Fibroblast of skin of abdomen (primary cell): ENCODE results near the gene TRERF1.

Source experiments
- DNase-seq: peaks from one replicate; pipeline ENCODE4 v3.0.0-alpha.2; 2013

The TRERF1 gene

GRCh38 chr6:42333612-42334011, 118.1 kb downstream of the TRERF1 start:
- no peak for DNase-seq

DNA sequence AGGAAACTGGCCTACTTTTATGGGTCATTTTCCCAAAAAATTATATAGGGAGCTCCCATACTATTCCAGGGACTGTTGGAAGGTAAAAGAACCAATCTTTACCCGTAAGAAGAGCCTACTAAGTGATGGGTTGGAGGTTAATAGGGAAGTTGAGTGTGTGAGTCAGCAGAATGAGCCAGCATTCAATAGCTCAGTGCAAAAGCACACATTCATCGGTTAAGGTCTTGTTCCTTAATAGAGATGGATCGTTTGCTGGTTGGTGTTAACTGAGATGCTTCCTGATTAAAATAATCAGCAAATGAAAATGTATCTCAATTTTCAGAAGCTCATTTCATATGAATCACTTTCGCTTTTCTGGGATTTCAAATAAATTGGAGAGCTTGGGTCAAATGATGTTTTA, 118.8 kb downstream of the TRERF1 start:
- DNase-seq = no peak

GRCh38 chr6:42331019-42331418, 120.7 kb downstream of the TRERF1 start:
- no peak for DNase-seq

DNA sequence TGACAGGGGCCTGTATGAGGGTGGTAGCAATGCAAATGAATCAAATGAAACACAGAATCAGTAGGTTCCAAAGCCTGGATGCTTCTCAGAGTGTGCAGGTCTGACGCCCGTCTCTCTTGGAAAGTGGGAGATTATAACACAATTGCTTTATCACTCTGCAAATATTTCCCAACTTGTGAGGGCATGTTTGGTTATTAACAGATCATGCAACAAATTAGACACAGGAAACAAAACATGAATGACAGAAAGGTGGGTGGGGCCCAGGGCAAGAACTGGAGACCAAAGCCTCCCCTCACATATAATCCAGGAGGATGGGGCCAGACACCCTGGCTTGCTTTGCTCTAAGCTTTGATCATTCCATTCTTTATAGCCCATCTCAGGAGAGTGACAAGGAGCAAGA, 125.5 kb downstream of the TRERF1 start:
- DNase-seq = no peak

GRCh38 chr6:42324656-42325324, 126.9 kb downstream of the TRERF1 start:
- DNase-seq = peak; percentile 74

GRCh38 chr6:42322676-42323075, 129.1 kb downstream of the TRERF1 start:
- no peak for DNase-seq

DNA sequence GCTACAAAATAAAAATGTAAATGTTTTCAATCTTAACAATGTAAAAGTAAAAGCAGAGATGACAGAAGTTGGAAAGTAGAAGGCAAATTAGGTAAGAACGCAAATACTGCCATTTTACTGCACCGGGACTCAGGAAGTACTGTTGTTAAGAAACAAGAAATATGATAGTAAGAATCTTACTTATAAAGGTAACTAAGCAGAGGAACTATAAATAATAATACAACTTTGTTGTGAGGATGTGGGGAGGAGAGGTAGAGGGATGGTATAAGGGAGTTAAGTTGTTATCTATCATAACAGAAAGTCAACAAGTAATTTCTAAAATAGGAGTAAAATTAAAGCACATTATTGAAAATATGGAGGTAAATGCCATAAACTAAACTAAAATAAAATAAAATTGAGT, 129.8 kb downstream of the TRERF1 start:
- no peak for DNase-seq

GRCh38 chr6:42320762-42321161, 131.0 kb downstream of the TRERF1 start:
- DNase-seq = no peak

GRCh38 chr6:42318480-42318879, 133.2 kb downstream of the TRERF1 start:
- DNase-seq = no peak

DNA sequence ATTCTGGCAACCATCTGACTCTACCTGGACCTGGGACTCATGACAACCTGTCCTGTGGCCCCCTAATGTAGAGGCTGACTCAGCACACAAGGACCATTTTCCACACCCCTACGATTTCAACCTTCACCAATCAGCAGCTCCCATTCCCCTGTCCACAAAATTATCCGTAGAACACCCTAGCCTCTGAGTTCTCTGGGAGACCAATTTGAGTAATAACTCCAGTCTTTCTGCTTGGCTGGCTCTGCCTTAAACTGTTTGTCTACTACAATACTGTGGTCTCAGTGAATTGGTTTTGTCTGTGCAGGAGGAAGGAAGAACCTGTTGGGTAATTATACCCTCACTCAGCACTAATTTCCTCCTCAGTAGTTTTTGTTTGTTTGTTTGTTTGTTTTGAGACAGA, 134.7 kb downstream of the TRERF1 start:
- no peak for DNase-seq

GRCh38 chr6:42315991-42316970, 135.4 kb downstream of the TRERF1 start:
- peak; percentile 97 for DNase-seq

DNA sequence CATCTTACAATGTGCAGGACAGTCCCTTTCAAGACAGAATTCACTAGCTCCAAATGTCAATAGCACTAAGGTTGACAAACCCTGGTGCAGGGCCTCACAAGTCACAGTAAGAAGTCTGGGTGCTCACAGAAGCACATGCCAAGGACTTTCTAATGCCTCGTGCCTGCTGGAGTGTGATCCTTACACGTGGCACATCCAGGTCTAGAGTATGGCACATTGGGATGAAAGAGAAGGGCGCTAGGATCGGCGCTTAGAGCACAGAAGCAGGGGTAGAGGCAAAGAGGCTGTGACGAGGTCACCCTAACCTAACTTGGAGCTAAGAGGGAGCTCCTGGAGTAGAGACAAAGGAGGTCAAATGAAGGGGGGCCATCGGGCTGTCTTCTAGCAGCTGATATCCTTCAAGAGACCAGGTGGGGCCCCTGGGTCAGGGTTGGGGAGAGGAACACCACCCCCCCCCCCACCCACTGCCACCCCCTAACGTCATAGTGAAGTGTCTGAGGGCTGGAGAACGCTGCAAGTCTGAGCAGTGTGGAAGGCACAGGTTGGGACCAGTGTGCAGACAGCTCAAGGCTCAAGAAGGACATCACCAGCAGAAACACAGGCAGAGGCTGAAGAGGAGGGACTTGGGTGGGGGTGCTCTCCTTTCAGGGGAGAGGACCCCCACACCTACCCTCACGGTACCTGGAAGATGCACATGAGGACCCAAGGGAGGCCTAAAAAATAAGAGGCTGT, 136.3 kb downstream of the TRERF1 start:
- DNase-seq = no peak

DNA sequence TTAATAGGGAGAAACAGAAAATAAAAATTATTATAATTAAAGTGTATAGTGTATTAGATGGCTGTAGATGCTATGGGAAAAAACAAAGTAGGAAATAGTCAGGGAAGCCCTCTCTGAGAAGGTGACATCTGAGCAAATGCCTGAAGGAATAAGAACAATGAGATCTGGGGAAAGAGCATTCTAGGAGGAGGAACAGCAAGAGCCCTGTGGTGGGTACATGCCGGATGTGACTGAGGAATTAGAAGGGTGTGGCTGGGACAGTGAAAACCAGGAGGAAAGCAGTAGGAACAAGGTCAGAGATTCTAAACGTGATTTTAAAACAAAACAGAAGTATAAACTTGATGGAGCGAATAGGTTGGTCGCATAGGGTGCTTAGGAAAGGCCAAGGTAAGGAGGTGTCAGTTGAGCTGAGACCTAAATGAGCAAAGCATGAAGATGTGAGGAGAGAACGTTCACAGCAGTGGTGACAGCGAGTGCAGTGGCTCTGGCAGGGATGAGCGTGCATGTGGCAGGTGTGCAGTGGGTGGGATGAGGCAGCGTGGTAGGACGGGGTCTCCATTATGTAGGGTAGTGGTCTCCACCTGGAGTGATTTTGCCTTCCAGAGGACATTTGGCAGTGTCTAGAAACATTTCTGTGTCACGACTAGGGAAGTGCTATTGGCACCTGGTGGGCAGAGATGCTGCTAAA, 137.0 kb downstream of the TRERF1 start:
- no peak for DNase-seq

- peak; percentile 56 for DNase-seq
Measured at GRCh38 chr6:42313941-42314570, 137.7 kb downstream of the TRERF1 start.

DNA sequence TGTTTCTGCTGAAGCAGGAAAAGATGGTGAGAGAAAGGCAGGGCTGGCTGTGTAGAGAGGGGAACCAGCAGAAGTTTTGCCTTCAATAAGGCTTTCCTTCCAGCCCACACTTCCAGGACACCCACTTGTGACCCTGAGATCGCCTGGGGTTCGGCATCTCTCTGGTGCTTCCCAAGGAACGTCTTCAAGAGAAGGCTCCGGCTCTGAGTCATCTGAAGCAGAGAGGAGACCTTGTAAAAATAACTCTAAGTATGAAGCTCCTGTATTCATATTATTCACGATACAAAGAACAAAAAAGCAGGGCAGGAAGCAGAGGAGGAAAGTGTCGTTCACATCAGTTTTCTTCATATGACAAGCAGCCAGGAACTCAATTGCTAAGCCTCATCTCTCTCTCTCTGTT, 138.7 kb downstream of the TRERF1 start:
- no peak for DNase-seq

DNA sequence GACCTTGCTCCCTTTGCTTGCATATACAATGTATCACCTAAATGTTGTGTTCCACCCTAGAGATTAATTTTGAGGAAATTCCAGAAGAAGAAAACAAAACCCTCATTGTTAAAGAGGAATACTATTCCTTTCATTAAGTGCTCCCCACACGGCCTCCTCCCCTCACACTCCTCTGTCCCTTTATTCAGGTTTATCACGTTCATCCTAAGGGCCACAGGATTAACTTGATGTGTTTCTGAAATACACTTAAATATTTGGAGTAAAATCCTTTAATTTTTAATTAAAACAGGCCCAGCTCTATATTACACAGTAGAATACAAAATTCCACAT, 144.6 kb downstream of the TRERF1 start:
- DNase-seq = no peak

DNA sequence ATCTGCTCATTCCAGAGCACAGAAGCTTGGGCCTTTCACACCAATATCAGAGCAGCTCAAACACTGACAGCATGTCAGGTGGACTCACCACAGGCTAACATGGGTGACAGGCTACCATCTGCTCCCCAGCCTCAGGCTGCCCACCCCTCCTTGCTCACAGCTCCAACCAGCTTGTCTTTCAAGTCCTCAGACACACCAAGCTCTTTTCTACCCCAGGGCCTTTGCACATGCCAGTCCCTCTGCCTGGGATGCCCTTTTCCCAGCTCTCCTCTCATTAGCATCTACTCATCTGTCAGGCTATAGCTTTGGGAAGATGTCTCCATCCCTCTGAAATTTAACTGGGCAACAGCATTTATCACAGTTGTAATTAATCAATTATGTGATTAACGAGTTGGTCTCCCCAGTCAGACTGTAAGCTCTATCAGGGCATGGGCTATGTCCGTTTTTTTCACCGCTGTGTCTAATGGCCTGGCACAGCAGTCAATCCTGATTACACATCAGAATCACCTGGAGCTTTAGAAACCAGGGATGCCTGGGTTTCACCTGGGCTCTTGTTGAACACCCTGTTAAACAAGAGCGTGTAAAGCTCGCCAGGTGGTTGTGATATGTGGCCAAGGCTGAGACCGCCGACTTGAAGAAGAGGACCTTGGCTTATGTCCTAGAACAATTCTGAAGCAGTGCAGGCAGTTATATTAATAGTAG, 145.1 kb downstream of the TRERF1 start:
- DNase-seq = no peak

- DNase-seq = no peak
Measured at GRCh38 chr6:42304053-42304712, 147.5 kb downstream of the TRERF1 start.

DNA sequence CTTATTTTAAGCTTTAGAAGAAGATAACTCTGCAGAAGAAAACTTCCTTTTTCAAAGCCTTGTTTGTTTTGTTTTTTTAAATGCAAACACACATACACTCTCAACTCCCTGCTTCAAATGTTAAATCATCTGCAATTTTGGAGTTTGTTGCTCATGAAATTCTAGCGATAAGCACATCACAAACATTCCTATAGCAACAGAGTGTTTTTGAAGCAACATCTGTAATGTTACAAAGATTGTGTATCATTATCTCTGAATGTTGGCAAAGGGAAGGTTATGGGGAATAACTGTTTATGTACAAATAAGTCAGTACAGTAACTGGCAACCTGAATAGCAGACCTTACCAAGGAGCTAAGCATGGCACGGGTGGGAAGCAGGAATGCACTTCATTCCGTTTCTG, 149.3 kb downstream of the TRERF1 start:
- no peak for DNase-seq

- no peak for DNase-seq
Measured at GRCh38 chr6:42301986-42302385, 149.7 kb downstream of the TRERF1 start.

DNA sequence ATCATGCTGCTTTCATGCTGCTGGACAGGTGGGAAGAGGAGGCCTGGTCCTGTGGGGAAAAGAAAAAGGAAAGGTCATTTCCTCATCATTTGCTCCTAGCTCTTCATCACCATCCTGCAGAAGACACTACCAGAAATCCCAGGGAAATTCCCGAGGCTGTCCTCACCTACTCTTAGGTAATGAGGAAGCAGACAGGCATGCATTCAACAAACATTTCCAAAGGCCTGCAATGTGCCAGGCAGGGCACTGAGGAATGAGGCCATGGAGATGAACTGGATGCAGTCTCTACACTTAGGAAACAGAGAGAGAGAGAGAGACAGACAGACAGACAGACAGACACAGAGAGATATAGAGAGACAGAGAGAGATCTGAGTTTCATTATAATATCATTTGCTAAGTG, 151.0 kb downstream of the TRERF1 start:
- DNase-seq = no peak
